HG03571 (cell line): ENCODE results near the gene TASP1.
"Not testable (repeated sequence)": the region's sequence is repeated elsewhere in the genome, so short reads cannot be mapped to it uniquely, and the experiment has no call there.

Experiments
- ATAC-seq: cut with Tn5 transposase; IDR thresholded peaks from one replicate; pipeline ENCODE4 v1.9.1; 2021; ENCODE audit not compliant: unreplicated experiment

Gene TASP1

GRCh38 chr20:13403453-13403852 is 235.3 kb downstream of the TASP1 start:
- ATAC-seq = no peak

DNA sequence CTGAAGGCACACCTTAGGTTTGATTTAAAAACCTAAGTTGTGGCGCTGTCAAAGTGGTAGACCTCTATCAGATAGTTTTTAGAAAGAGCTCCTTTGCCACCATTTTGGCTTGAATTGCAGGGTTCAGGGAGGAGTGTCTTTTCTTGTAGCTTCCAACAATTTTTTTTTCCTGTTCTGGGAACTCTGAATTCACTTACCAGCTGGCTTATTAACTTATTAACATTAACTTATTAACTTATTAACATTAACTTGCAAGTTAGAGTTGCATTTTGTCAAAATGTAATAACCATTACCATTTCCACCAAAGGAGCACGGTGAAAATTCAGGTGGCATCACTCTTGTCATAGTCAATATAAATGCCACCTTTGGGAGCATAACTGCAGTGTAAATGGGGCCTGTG is 235.7 kb downstream of the TASP1 start:
- no peak for ATAC-seq

- ATAC-seq = no peak
These were observed 236.5 kb downstream of the TASP1 start for GRCh38 chr20:13402171-13402760.

GRCh38 chr20:13401596-13401995 is 237.1 kb downstream of the TASP1 start:
- no peak for ATAC-seq

DNA sequence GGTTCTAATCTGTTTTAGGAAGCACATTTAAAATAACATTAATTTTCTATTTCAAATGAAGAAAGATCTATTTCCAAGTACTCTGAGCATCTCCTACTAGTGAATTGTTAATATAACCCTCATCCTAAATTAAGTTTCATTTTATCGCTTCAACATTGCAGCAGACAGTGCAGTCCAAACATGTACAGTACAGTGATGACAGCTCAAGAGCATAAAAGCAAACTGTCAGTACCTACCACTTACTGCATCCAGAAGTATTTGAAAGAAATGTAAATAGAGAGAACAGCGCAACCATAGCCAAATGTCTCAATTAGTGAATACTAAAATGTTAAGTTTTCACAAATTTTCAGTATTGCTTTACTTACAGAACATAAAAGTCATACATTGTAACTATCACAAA is 238.3 kb downstream of the TASP1 start:
- no peak for ATAC-seq

- no peak for ATAC-seq
These were observed 241.4 kb downstream of the TASP1 start for GRCh38 chr20:13397300-13397724.

DNA sequence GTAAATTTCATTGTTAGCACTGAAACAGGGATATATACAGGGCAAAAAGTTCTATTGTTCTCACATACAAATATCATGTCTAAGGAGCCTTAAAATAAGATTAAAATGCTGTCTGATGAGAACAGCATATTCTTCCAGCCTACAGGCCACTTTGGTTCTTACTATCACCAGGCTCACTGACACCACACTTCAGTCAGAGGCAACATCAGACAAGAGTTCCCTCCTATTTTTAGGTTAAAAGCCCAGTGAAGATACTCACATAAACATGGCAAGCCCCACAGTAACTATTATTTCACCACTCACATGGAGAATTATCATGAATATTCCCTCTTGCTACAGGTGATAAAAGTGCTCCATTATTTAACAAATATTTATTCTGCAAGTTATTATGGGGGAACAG is 241.9 kb downstream of the TASP1 start:
- ATAC-seq = no peak

GRCh38 chr20:13396022-13396421 is 242.7 kb downstream of the TASP1 start:
- no peak for ATAC-seq

DNA sequence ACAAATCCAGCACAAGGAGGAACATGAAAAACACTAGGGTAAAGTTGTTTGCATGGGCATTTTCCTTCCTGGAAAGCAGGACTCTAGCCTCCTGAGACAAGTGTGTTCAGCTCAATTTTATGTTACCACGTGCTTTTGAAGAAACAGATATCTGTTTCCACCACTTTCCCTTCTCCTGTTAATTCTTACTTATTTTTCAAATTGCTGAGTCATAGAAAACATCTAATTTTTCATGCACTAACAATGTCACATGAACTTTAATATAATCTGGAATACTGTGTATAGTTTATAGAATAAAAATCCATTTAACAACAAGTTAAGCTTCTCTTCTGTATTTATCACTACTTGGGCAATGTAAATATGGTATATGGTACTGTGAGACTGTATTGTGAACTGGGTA is 243.5 kb downstream of the TASP1 start:
- no peak for ATAC-seq

DNA sequence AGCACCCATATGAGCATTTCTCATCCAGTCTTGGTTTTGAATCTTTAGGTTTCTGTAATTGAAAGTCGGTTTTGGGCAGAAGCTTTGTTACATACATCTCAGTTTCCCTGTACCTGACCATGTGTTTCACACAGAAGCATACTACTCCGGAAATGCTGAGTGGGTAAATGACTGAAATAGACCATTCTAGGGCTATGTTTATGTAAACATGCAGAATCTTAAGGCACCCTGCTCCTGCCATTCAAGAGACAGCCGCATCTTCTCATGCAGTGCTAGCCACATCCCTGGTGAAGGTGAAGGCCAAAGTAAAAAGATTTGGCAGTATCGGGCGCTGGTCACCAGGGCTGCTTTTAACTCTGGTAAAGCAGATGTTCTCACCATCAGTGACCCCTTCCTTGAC is 246.3 kb downstream of the TASP1 start:
- ATAC-seq = no peak

DNA sequence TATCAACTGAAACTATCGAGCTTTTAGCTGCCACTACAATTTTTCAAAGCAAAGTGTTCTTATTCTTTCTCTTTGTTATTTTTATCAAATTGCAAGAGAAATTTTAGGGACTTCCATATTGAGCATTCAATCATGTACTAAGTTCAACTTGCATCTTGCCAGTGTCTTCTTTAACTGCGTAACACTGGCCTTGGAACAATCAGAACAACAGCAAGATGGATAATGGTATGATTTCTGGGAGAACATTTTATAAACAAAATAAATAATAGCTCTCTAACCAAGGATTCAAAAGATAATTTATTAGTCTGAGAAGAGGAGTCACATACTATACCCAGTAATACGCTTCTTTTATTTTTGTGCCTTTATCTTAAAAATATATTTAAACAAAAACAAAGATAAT is 249.6 kb downstream of the TASP1 start:
- ATAC-seq = no peak

GRCh38 chr20:13384132-13384531 is 254.6 kb downstream of the TASP1 start:
- ATAC-seq = no peak

DNA sequence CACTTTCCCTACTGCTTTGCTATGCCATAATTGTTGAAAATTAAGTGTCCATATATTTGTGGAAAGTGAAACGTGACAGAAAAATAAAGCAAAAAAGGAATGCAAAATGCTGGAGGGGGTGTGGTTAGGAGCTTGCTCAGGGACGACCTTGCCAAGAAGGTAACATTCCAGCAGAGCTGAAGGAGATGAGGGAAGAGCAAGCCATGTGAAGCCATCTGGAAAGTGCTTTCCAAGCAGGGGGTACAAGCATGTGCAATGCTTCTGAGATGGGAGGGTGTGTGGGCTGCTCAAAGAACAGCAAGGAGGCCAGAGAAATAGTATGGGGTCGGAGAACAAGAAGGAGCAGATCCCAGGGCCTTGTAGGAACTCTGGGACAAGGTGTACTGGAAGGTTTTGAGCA is 255.9 kb downstream of the TASP1 start:
- ATAC-seq = no peak

DNA sequence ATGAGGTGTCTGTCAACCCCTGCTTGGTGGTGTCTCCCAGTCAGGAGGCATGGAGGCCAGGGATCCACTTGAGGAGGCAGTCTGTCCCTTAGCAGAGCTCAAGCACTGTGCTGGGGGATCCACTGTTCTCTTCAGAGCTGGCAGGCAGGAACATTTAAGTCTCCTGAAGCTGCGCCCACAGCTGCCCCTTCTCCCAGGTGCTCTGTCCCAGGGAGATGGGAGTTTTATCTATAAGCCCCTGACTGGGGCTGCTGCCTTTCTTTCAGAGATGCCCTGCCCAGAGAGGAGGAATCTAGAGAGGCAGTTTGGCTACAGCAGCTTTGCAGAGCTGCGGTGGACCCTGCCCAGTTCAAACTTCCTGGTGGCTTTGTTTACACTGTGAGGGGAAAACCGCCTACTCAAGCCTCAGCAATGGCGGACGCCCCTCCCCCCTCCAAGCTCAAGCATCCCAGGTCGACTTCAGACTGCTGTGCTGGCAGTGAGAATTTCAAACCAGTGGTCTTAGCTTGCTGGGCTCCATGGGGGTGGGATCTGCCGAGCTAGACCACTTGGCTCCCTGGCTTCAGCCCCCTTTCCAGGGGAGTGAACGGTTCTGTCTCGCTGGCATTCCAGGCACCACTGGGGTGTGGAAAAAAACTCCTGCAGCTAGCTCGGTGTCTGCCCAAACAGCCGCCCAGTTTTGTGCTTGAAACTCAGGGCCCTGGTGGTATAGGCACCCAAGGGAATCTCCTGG is 258.1 kb downstream of the TASP1 start:
- ATAC-seq = not testable (repeated sequence)

DNA sequence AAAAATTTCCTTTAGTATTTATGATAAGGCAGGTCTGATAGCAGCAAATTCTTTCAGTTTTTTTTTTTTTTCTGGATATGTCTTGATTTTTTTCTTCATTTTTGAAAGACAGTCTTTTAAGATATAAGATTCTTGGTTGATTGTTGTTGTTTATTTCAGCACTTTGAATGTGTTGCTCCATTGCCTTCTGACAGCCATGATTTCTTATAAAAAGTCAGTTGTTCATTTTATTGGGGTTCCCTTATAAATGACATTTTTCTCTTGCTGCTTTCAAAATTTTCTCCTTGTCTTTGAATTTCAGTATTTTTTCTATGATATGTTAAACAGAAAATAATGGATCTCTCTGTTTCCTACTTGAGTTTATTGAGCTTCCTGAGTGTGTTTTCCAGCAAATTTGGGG is 265.3 kb downstream of the TASP1 start:
- ATAC-seq = no peak

DNA sequence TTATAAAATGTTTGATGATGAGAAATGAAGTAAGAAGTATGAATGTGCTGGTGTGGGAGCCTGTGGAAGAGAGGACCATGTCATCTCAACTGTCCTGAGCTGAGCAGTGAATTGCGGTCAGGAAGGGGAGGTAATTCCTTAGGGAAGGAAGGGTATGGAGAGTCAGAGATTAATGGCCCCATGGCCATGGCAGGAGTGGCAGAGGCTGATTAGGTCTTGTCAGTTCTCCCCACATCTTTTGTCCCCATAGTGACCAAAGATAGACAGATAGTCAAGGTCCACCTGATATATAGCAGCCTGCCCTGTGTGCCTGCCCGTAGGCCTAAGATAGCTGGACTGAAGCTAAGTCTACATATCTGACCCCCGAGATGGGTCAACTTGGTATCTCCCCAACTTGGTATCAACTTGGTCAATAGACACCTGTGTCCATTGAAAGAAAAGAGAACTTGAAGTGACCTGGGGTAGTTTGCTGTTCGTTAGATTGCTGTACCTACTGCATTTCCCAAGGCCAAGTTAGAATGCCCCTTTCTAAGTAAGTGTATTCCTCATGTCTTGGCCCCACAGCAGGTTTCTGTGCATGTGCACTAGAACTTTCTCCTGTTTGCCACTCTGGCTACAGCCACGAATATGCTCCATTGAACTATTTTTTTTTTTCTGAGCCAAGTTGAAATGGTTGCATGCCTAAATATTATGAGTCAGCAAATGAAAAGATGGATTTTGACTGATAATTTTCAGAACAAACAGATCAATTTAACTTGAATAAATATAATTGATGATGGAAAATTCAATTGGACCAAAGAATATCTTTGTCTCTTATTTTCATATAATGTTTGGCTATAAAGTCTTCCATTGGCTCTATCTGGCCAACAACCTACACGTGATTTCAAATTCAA is 274.2 kb downstream of the TASP1 start:
- ATAC-seq = no peak

DNA sequence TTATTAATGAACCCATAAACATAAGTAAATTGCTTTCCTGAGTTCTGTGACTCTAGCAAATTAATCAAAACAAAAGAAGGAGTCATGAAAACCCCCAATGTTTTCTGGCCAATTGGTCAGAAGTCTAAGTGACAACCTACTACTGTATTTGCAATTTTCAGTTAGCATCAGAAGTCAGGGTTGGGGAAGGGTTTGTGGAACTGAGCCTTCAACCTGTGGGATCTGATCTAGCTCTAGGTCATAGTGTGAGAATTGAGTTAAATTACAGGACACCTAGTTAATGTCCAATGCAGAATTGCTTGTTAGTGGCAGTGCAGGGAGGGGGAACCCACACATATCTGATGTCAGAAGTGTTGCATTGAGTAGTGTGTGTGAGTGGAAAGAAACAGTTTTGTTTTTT is 275.3 kb downstream of the TASP1 start:
- ATAC-seq = no peak

DNA sequence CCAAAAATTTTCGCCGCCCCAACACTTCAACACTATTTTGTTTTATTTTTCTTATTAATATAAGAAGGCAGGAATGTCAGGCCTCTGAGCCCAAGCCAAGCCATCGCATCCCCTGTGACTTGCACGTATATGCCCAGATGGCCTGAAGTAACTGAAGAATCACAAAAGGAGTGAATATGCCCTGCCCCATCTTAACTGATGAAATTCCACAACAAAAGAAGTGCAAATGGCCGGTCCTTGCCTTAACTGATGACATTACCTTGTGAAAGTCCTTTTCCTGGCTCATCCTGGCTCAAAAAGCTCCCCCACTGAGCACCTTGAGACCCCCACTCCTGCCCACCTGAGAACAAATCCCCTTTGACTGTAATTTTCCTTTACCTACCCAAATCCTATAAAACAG is 276.6 kb downstream of the TASP1 start:
- not testable (repeated sequence) for ATAC-seq

GRCh38 chr20:13358936-13359335 is 279.8 kb downstream of the TASP1 start:
- not testable (repeated sequence) for ATAC-seq

DNA sequence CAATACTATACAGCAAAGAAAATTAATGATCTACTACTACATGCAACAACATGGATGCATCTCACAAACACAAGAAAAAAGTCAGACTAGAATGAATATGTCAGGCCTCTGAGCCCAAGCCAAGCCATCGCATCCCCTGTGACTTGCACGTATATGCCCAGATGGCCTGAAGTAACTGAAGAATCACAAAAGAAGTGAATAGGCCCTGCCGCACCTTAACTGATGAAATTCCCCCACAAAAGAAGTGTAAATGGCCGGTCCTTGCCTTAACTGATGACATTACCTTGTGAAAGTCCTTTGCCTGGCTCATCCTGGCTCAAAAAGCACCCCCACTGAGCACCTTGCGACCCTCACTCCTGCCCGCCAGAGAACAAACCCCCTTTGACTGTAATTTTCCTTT is 280.9 kb downstream of the TASP1 start:
- not testable (repeated sequence) for ATAC-seq

GRCh38 chr20:13356591-13356990 is 282.1 kb downstream of the TASP1 start:
- no peak for ATAC-seq

DNA sequence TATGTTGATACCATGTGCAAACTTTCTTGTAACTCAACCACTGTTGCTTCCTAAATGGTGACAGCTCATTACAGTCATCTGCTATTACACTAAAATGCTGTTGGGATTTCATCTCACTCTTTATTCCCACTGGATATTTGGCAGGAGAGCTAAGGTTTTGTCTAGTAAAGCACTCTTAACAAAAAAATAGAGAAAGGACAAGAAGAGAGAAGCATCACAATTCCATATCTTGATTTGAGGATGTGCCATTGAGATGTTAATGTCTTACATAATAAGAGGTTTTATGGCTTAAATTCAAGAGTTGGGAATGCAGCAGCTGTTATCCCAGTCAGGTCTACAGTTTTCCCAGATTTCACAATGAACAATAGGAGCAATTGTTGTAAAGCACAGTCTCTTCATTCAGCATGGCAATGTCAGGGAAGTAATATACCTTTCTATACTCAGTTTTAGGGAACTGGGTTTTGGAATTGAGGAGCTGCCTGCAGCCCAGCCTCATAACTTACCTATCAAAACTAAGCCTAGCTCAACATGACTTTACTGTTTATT is 282.7 kb downstream of the TASP1 start:
- ATAC-seq = no peak
